ENCODE results near the gene TTLL10.

Gene TTLL10

GRCh38 chr1:1173793-1174415 is at the start of gene TTLL10:
Gene TTLL10 (plus strand): TSS chr1:1173880. CDS start chr1:1179216, 5,336 bp downstream.
- DNase-seq (ENCODE audit: low read depth): peak; percentile 22

DNA sequence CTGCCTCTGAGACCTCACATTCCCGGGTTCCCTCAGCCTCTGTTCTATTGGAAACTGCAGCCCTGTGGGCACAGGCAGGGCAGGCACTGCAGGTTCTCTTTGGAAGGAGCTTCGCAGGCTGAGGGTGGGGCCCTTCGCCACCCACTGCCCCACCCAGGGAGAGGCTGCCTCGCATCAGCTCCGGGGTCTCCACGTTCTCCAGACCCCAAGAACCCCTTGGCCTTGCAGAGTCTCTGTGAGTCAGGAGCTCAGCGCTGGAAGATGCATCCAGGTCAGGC is 49.2 kb upstream of the TTLL10 start:
- DNase-seq (ENCODE audit: low read depth): no peak

DNA sequence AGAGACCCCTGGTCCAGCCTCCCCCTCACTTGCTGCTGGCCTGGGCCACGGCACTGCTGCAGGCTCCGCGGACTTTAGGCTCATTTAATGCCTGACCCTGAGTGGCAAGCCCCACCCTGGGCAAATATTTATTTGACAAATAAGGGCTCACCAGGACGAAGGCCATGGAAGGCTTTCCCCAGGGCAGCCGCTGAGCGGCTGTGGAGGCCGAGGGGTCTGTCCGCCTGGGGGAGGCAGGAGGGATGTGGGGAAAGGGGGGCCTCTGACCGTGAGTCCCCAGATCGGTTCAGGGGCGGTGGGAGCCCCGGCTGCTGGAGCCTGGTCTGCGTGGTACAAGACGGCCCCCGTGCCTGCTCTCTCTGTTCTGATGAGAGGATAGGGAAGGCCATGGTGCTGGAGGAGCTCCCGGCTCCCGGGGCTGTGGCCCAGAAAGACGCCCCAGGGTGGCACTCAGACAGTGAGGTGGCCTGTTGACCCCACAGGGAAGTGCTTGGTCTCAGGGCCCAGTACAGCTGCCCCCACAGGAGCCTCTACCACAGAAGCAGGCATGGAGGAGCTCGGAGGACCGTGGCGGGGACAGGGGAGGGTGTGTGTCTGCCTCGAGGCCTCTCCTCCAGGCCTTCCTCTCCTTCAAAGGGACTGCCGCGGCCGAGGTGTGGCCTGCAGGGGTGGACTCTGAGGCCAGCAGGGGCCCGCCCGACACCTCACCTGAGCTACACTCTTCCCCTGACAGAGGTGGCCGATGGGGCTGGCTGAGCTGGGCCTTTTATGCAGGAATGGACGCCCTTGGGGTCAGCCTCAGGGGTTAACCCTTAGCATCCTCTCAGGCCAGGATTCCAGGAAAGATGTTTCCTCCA is 48.7 kb upstream of the TTLL10 start:
- DNase-seq (ENCODE audit: low read depth): no peak

- DNase-seq (ENCODE audit: low read depth): no peak
Measured at GRCh38 chr1:1125945-1126344, 47.7 kb upstream of the TTLL10 start.

GRCh38 chr1:1127551-1128451 is 45.9 kb upstream of the TTLL10 start:
- DNase-seq (ENCODE audit: low read depth): no peak

DNA sequence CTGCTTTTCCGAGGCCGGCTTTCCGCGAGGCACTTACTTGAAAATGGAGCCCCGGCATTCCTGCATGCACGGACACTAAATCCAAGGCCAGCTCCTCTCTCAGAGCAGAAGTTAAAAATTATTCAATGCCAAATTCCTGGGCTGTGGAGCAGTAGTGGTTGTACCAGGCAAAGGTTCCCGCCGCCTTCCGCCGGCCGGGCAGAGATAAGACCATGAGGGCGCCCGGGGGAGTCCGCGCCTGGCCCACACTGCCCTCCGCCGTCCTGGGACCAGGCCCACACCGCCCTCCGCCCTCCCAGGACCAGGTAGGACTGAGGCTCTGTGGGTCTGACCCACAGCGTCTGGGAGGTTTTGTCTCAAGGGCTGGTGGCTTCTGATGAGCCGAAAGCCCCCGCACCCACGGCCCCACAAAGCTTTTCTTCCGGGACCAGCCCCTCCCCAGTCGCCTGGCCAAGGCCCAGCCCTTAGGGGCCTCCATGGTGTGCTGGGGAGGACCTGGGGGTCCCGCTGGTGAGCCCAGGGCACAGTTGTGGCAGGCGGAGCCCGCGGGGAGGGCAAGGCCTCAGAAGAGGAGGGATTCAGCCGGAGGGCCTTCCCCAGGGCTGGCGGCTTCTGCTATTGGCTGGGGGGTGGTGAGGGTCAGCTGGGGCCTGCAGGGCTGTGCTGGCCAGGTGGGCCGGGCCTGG is 45.1 kb upstream of the TTLL10 start:
- DNase-seq (ENCODE audit: low read depth): no peak

- DNase-seq (ENCODE audit: low read depth): no peak
Measured at GRCh38 chr1:1129381-1129821, 44.3 kb upstream of the TTLL10 start.

- DNase-seq (ENCODE audit: low read depth): no peak
Measured at GRCh38 chr1:1130206-1131120, 43.2 kb upstream of the TTLL10 start.

GRCh38 chr1:1132042-1132950 is 41.4 kb upstream of the TTLL10 start:
- no peak for DNase-seq (ENCODE audit: low read depth)

DNA sequence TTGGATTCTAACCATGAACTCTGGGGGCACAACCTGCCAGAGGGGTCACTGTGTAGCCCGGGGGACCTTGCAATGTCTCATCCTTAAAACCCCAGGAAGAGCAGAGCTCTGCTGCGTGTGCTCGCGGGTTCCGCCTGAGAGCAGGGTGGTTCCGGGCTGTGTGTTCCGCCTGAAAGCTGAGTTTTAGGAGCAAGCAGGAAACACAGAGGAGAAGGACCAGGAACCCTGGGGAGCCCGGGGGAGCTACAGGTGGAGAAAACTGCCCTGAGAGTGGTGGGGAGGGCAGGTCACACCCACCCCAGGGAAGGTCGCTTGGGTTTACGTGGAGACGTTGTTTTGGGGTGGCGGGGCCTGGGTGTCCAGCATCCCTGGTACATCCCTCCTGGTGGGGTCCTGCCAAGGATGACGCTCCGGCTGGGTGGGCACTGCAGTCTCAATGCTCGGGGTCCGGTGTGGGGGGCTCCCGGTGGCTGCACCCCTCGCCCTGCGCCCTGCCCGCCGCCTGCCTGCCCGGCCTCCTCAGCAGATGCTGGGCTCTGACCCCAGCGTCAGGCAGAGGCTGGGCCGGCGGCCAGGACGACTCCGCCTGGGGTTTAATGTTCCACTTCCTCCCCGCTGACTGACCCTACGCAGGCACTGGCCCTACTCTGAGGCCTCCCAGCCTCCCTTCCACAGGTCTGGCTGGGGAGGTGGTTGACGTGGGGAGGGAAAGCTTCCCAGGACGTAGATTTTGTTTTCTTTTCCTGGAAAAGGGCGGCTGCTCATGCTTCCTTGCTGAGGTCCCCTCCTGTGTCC is 40.5 kb upstream of the TTLL10 start:
- no peak for DNase-seq (ENCODE audit: low read depth)

DNA sequence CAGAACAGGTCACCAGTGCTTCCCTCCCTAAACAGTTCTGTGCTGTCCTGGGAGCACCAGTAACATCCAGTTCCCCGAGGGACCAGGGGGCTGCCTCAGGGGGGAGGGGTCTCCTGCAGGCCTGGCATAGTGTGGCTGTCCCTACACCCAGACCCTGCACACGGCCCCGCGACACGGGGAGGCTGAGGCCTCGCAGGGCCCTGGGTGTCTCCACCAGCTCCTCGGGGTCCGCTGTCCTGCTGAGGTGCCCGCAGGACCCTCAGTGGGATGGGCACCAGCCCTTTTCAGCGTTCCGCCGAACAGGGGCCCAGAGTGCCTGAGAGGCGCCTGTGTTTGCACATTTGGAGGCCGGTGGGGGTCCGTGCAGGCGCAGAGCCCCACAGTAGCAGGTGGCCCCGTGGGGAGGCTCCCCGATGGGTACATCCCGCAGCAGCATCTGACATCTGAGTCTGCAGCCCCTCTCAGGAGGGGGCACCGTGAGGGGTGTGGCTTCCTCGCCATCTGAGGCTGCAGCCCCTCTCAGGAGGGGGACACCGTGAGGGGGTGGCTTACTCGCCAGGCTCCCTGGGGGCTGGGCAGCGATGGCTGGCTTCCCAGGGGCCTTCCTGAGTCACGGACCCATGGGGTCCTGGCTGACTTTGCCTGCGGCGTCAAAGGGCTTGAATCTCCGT is 39.2 kb upstream of the TTLL10 start:
- no peak for DNase-seq (ENCODE audit: low read depth)

DNA sequence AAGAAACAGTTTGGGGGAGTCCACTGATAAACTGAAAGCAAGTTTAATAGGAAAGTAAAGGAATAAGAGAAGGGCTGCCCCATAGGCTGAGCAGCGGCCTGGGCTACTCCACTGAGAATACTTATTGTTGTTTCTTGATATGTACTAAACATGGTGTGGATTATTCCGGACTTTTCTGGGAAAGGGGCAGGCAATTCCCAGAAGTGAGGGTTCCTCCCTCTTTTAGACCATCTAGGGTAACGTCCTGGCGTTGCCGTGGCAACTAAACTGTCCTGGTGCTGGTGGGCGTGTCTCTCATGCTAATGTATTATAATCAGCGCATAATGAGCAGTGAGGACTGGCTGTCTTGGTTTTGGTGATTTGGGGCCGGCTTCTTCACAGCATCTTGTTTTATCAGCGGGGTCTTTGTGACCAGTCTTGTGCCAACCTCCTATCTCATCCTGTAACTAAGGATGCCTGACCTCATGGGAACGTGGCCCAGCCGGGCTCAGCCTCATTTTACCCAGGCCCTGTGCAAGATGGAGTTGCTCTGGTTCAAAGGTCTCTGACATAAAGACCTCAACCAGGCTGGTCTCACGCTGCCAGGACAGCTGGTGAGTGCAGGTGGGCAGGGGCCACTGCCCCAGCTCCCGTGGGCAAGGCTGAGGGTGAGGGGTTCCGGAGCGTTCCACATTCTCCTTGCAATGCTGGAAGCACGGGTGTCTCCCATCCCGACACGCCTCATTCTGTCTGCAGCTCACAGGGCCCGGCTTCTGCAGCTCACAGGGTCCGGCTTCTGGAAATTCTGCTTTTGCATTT is 38.1 kb upstream of the TTLL10 start:
- no peak for DNase-seq (ENCODE audit: low read depth)

GRCh38 chr1:1136547-1137230 is 37.0 kb upstream of the TTLL10 start:
- no peak for DNase-seq (ENCODE audit: low read depth)

GRCh38 chr1:1137256-1138045 is 36.2 kb upstream of the TTLL10 start:
- peak; percentile 75 for DNase-seq (ENCODE audit: low read depth)

DNA sequence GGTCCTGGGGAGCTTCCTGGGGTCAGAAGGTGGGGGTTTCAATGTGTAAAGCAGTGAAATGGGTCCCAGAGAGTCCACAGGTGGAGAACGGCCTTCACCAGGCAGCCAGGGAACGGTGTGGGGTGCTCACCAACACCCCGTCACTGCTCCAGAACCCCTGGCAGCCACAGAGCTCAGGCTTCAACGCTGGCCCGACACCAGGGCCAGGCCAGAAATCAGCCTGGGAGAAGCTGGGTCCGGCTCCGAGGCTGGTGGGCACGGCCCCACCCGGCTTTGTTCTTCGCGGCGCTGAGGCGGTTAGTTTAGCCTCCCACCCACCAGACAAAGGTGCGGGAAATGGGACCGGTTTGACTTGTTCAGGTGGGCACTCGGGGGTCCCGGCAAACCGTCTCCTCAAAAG is 33.0 kb upstream of the TTLL10 start:
- DNase-seq (ENCODE audit: low read depth): no peak

GRCh38 chr1:1141244-1141910 is 32.3 kb upstream of the TTLL10 start:
- DNase-seq (ENCODE audit: low read depth): no peak
